B cell (primary cell): ENCODE results near the gene DBP.

Experiments
- EZH2 ChIP-seq: IDR thresholded peaks from 2 replicates; pipeline ENCODE4 v1.6.1; 2012; ENCODE audit warnings: borderline replicate concordance, low read depth, mild to moderate bottlenecking, moderate library complexity, low read length; ENCODE audit not compliant: insufficient read depth, poor library complexity, severe bottlenecking
- TF ChIP-seq, protein P1 (sequence below): fragments of 200-600 bp; IDR thresholded peaks from one replicate; pipeline ENCODE4 v1.8.0; 2022; ENCODE audit warnings: antibody characterized with exemption, mild to moderate bottlenecking

DNA sequence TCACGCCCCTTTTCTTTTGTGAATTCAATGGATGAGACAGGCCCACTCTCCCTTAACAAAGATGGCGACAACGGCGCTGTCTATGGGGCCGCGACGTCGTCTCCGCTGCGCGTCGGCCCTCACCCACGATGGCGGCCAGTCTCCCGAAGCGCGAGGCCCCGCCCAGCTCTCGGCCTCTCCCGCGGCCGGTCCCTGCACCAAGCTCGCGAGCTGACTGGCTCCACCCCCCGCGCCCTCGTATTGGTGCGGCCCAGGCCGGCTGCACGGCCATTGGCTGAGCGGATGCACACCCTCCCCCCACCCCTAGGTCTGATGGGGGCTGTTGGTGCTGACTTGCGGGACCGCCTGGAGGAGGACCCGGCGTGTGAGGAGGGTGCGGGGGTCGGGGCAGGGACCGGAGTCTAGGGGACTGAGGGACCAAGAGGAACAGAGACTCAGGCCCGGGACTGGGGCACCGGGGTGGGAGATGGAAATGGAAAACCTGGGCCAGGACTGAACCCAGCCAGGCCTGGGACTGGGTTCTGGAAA, 13.0 kb downstream of the DBP start:
- TF ChIP-seq, protein P1, sequence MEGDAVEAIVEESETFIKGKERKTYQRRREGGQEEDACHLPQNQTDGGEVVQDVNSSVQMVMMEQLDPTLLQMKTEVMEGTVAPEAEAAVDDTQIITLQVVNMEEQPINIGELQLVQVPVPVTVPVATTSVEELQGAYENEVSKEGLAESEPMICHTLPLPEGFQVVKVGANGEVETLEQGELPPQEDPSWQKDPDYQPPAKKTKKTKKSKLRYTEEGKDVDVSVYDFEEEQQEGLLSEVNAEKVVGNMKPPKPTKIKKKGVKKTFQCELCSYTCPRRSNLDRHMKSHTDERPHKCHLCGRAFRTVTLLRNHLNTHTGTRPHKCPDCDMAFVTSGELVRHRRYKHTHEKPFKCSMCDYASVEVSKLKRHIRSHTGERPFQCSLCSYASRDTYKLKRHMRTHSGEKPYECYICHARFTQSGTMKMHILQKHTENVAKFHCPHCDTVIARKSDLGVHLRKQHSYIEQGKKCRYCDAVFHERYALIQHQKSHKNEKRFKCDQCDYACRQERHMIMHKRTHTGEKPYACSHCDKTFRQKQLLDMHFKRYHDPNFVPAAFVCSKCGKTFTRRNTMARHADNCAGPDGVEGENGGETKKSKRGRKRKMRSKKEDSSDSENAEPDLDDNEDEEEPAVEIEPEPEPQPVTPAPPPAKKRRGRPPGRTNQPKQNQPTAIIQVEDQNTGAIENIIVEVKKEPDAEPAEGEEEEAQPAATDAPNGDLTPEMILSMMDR: no peak
- TF ChIP-seq EZH2: no peak
